Bronchial epithelial cell (primary cell): Measurements from ENCODE around the gene SARS1. TPM values are rescaled to one million over a fixed set of nuclear protein-coding genes. Genes with fewer than 3 reads are reported as not detected.

ENCODE experiments used
- DNase-seq: peaks from one replicate; pipeline ENCODE4 v3.0.0-alpha.2; 2010; ENCODE audit warnings: low read depth
- FAIRE-seq: peaks from 2 replicates; lab custom pipeline; 2011; peaks lifted over from hg19 to GRCh38; lab: Jason Lieb, UNC
- H3K27me3 ChIP-seq: 2 replicates; pipeline ENCODE4 v1.5.1; 2011; ENCODE audit warnings: low read length; ENCODE audit not compliant: control insufficient read depth, insufficient read depth
- H3K36me3 ChIP-seq: 2 replicates; pipeline ENCODE4 v1.5.1; 2011; ENCODE audit warnings: low read length; ENCODE audit not compliant: control insufficient read depth, insufficient read depth
- H3K4me3 ChIP-seq: 2 replicates; pipeline ENCODE4 v1.5.1; 2011; ENCODE audit warnings: mild to moderate bottlenecking, low read depth, low read length, control low read depth
- CTCF ChIP-seq: IDR thresholded peaks from 2 replicates; pipeline ENCODE4 v1.5.1; 2011; ENCODE audit warnings: mild to moderate bottlenecking, moderate library complexity, low read length, control low read depth, inconsistent platforms; ENCODE audit not compliant: insufficient read depth, severe bottlenecking
- total RNA-seq: library from RNA; depleted of rRNA; stranded (reverse); fragments of >200 nt; gene quantifications from 2 replicates; pipeline ENCODE4 v1.2.1, GENCODE V29; 2014

SARS1 gene
- total RNA-seq, 1 donor from 2014 or later = 572 TPM

DNA sequence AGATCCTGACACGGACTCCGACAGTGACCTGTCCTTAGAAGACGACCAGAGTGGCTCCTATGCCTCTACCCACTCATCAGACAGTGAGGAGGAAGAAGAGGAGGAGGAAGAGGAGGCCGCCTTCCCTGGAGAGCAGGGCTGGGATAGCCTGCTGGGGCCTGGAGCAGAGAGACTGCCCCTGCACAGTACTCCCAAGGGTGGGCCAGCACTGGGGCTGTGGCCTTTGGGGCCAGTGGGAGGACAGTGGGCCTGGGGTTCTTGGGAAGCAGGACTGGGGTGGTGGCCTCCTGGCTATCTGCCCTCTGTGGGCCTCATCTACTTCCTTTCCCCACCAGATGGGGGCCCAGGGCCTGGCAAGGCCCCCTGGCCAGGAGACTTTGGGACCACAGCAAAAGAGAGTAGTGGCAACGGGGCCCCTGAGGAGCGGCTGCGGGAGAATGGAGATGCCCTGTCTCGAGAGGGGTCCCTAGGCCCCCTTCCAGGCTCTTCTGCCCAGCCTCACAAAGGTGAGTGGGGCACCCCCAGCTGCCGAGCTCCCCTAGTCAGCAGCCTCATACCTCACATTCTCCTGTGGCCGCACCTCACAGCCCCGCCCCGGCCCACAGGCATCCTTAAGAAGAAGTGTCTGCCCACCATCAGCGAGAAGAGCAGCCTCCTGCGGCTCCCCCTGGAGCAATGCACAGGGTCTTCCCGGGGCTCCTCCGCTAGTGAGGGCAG lies 59.3 kb downstream of the SARS1 start:
- Histone ChIP-seq H3K4me3 (peak overlapping the region; percentile 19), H3K36me3 (peaks cover 42% of the 10 kb centered on the region), H3K27me3 (no peaks in the 10 kb centered on the region)
- no peak for TF ChIP-seq CTCF
- no peak for DNase-seq
- FAIRE-seq = no peak

- peaks cover 36% of the 10 kb centered on the region for H3K36me3 ChIP-seq
- no peak for TF ChIP-seq CTCF
- no peaks in the 10 kb centered on the region for H3K27me3 ChIP-seq
- FAIRE-seq (no peak), DNase-seq (no peak)
- peak overlapping the region; percentile 19 for H3K4me3 ChIP-seq
These were observed 60.0 kb downstream of the SARS1 start for GRCh38 chr1:109273570-109274288.

- no peaks in the 10 kb centered on the region for H3K27me3 ChIP-seq
- no peak for TF ChIP-seq CTCF
- no peak for FAIRE-seq
- no peak overlapping the region for H3K4me3 ChIP-seq
- peaks cover 28% of the 10 kb centered on the region for H3K36me3 ChIP-seq
- DNase-seq = peak; percentile 95
These were observed 61.1 kb downstream of the SARS1 start for GRCh38 chr1:109274533-109275476.

GRCh38 chr1:109275706-109276345 lies 62.1 kb downstream of the SARS1 start:
- DNase-seq = peak; percentile 67
- H3K4me3 ChIP-seq = no peak overlapping the region
- H3K36me3 ChIP-seq = peaks cover 21% of the 10 kb centered on the region
- H3K27me3 ChIP-seq = no peaks in the 10 kb centered on the region
- TF ChIP-seq CTCF = no peak
- no peak for FAIRE-seq

GRCh38 chr1:109277434-109278204 lies 63.9 kb downstream of the SARS1 start:
- H3K4me3 ChIP-seq = no peak overlapping the region
- H3K27me3 ChIP-seq = no peaks in the 10 kb centered on the region
- peaks cover 9% of the 10 kb centered on the region for H3K36me3 ChIP-seq
- FAIRE-seq (no peak), DNase-seq (peak; percentile 69)
- peak; percentile 98 for TF ChIP-seq CTCF
